Stimulated activated naive B cell treated with anti-CD40 and anti-IgM and Interleukin-4, amounts not matched to agents 10 μg/mL and 1 μg/mL and 100 μg/mL, for 72 hours (primary cell): Measurements from ENCODE around the gene MAP1B.

Experiments
- ATAC-seq, 2 donors: fragments of 150-1000 bp; cut with Tn5 transposase; replicated peaks; 2 replicates each; pipeline ENCODE4 v1.10.0; 2021; ENCODE audit warnings: moderate library complexity in 1 of 2
- DNase-seq: peaks from one replicate; pipeline ENCODE4 v3.0.0; 2021
- H3K27ac Mint-ChIP-seq: one replicate; pipeline ENCODE4 v1.8.0; 2022; ENCODE audit warnings: mild to moderate bottlenecking, mixed read lengths
- H3K27me3 Mint-ChIP-seq, 2 donors: one replicate each; pipeline ENCODE4 v1.8.0; 2022; ENCODE audit warnings: mixed read lengths in 2 of 2
- H3K36me3 Mint-ChIP-seq, 2 donors: one replicate each; pipeline ENCODE4 v1.8.0; 2022; ENCODE audit warnings: mixed read lengths in 2 of 2, mild to moderate bottlenecking in 1 of 2
- H3K4me1 Mint-ChIP-seq, 2 donors: one replicate each; pipeline ENCODE4 v1.8.0; 2022; ENCODE audit warnings: mixed read lengths in 2 of 2, mild to moderate bottlenecking in 1 of 2
- H3K4me3 Mint-ChIP-seq, 2 donors: one replicate each; pipeline ENCODE4 v1.8.0; 2022; ENCODE audit warnings: mild to moderate bottlenecking in 2 of 2, mixed read lengths in 2 of 2, moderate library complexity in 1 of 2
- H3K9me3 Mint-ChIP-seq, 2 donors: one replicate each; pipeline ENCODE4 v1.8.0; 2022; ENCODE audit warnings: mixed read lengths in 2 of 2, mild to moderate bottlenecking in 1 of 2

The MAP1B gene

DNA sequence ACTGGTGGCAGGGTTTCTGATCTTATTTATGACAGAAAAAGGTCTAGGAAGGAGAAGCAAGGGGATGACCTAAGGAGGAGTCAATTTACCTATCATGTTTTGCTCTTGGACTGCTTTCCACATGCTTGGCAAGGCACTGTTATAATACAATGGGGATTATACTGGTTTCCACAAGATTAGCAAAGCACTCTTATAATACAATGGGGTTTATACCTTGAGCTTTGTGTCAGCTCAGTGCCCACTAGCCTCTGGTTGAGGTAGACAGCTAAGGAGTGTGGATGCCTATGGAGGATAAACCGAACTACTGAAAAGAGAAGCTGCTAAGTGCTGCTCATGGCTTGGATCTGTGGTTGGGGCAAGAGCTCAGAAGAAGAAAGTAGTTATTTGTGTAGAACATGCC lies 144.1 kb downstream of the MAP1B start:
- ATAC-seq: no peak
- Mint-ChIP-seq H3K4me3 (no peak overlapping the region), H3K27ac (peak overlapping the region; percentile 33), H3K4me1 (peaks cover 8 to 17% of the 10 kb centered on the region in 2 donors), H3K9me3 (no peaks in the 10 kb centered on the region), H3K27me3 (no peaks in the 10 kb centered on the region), H3K36me3 (peaks cover 13 to 15% of the 10 kb centered on the region in 2 donors)
- DNase-seq: no peak

DNA sequence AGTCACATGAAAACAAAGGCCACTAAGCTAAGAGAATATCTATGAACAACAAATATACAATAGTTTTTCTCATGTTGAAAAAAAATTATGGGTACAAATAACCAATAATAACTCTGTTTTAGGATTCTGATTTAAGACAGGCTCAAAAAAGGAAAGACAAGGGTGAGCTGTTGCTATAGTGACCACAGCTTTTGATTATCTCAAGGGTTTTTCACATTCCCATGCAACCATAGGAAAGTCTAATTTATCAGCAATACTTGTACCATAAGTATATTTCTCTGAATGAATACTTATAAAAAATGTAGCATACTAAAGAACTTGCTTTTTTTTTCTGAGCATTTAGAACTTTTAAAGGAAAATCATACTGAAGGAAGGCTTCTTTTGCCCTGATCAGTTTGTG lies 144.7 kb downstream of the MAP1B start:
- Mint-ChIP-seq H3K9me3 (no peaks in the 10 kb centered on the region), H3K36me3 (peaks cover 13 to 19% of the 10 kb centered on the region in 2 donors), H3K4me3 (no peak overlapping the region), H3K27ac (no peak overlapping the region), H3K27me3 (no peaks in the 10 kb centered on the region), H3K4me1 (peaks cover 6 to 12% of the 10 kb centered on the region in 2 donors)
- no peak for ATAC-seq
- no peak for DNase-seq

DNA sequence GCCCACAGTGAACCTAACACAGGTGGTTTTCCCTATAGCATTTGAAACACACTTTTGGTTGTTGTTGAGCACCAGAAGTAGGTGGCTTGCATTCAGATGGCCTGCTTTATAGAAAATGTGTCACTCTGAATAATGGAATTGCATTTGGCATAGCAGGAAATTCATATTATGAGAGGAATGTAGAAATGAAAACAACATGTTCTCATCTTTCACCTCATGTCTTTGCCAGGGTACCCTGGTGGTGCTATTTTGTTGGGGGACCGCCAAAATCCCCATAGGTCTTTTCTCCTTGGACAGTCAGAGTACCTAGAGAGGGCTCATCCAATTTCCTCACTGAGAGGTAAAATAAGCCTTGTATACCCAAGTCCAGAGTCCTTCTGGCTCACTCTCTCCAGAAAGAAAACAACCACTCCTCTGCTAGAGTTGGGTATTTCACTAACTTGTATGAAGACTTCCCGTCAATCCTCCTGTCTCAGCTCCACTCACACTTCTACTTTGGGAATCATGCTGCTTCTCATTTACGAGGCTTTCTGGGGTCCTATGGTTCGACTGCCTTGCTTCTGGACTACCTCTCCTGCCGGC lies 145.4 kb downstream of the MAP1B start:
- DNase-seq: no peak
- Mint-ChIP-seq H3K4me1 (peaks cover 5 to 9% of the 10 kb centered on the region in 2 donors), H3K4me3 (no peak overlapping the region), H3K27me3 (no peaks in the 10 kb centered on the region), H3K9me3 (no peaks in the 10 kb centered on the region), H3K36me3 (peaks cover 19 to 25% of the 10 kb centered on the region in 2 donors), H3K27ac (no peak overlapping the region)
- ATAC-seq: no peak

DNA sequence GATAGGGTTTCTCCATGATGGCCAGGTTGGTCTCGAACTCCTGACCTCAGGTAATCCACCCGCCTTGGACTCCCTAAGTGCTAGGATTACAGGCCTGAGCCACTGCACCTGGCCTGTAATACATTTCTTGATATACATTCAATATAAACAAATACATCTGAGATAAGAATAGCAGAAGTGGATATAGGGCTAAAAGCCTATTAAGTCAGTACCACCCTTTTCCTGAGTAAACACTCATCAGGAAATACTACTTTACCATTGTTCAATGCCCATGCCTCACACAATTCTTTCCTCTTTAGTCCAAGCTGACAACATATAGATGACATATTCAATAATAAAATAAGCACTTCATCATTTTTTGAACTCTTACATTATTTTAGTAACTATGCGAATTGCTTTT lies 148.0 kb downstream of the MAP1B start:
- Mint-ChIP-seq H3K9me3 (no peaks in the 10 kb centered on the region), H3K27ac (no peak overlapping the region), H3K27me3 (no peaks in the 10 kb centered on the region), H3K4me3 (no peak overlapping the region), H3K36me3 (peaks cover 25 to 29% of the 10 kb centered on the region in 2 donors), H3K4me1 (peaks cover 5 to 9% of the 10 kb centered on the region in 2 donors)
- ATAC-seq: no peak
- DNase-seq: no peak

DNA sequence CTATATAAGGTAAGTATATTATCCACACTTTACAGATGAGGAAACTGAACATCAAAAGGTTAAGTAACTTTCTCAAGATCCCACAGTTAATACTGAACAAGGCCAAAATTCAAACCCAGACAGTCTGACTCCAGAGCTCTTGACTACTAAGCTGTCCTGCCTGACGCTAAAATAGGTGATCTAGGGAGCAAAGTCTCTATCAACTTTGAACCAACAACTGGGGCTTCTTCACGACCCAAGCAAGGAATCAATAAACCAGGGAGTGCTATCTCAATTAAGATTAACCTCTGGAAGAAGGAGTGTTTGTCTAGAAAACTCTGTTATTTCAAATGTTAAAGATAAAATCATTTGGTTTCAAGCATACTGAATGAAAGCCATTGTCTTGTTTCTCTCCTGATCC lies 148.4 kb downstream of the MAP1B start:
- Mint-ChIP-seq H3K27ac (no peak overlapping the region), H3K4me3 (no peak overlapping the region), H3K9me3 (no peaks in the 10 kb centered on the region), H3K27me3 (no peaks in the 10 kb centered on the region), H3K4me1 (peaks cover 5 to 9% of the 10 kb centered on the region in 2 donors), H3K36me3 (peaks cover 25 to 30% of the 10 kb centered on the region in 2 donors)
- ATAC-seq (no peak), DNase-seq (no peak)

DNA sequence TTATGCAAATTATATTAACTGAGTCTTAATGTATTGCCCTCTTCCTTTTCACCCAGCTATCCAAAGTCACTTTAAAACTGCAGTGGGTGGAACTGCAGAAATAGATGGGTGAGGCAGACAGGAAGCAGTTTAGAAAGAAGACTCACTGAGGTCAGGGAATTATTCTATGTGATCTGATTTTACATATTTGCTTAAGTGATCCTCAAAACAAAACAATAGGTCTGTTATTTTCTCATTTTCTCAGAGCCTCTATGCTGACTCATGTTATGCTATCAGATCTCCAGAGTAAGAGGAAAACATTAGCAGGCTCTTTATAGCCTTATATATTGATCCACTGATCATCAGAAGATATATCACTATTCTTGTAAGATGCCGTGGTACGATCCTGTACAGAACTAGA lies 149.3 kb downstream of the MAP1B start:
- H3K36me3 Mint-ChIP-seq: peaks cover 23 to 30% of the 10 kb centered on the region in 2 donors
- peaks cover under 1 to 5% of the 10 kb centered on the region in 2 donors for H3K4me1 Mint-ChIP-seq
- no peaks in the 10 kb centered on the region for H3K27me3 Mint-ChIP-seq
- no peaks in the 10 kb centered on the region for H3K9me3 Mint-ChIP-seq
- ATAC-seq (no peak), DNase-seq (no peak)
- no peak overlapping the region for H3K4me3 Mint-ChIP-seq
- no peak overlapping the region for H3K27ac Mint-ChIP-seq
